Type B pancreatic cell (in vitro differentiated cells): Measurements from ENCODE around the gene RNF157. TPM values are rescaled to one million over a fixed set of nuclear protein-coding genes. Genes with fewer than 3 reads are reported as not detected.

Experiments used
- DNase-seq: peaks from one replicate; pipeline ENCODE4 v3.0.0; 2021; ENCODE audit warnings: mixed read lengths; ENCODE audit not compliant: unreplicated experiment; ENCODE audit errors: extremely low spot score
- H3K27ac Mint-ChIP-seq: 2 replicates; pipeline ENCODE4 v1.8.0; 2021; ENCODE audit warnings: mild to moderate bottlenecking, mixed read lengths
- H3K27me3 Mint-ChIP-seq: 2 replicates; pipeline ENCODE4 v1.8.0; 2021; ENCODE audit warnings: mixed read lengths
- H3K36me3 Mint-ChIP-seq: 2 replicates; pipeline ENCODE4 v1.8.0; 2021; ENCODE audit warnings: mixed read lengths
- H3K4me1 Mint-ChIP-seq: one replicate; pipeline ENCODE4 v1.8.0; 2021; ENCODE audit warnings: mixed read lengths; ENCODE audit not compliant: unreplicated experiment
- H3K4me3 Mint-ChIP-seq: 2 replicates; pipeline ENCODE4 v1.8.0; 2021; ENCODE audit warnings: mild to moderate bottlenecking, mixed read lengths
- H3K9me3 Mint-ChIP-seq: 2 replicates; pipeline ENCODE4 v1.8.0; 2021; ENCODE audit warnings: mixed read lengths
- CTCF ChIP-seq: fragments of 200-600 bp; sonication (generic); conservative IDR thresholded peaks from 2 replicates; pipeline ENCODE4 v1.5.0; 2021; ENCODE audit warnings: antibody characterized with exemption, mild to moderate bottlenecking
- total RNA-seq: library from RNA; stranded (reverse); gene quantifications from 2 replicates; pipeline ENCODE4 v1.2.1, GENCODE V29; 2021; ENCODE audit warnings: low replicate concordance

RNF157 gene
- total RNA-seq, 1 donor from 2014 or later: 27.0 TPM

GRCh38 chr17:76267051-76267576, 26.8 kb upstream of the RNF157 start:
- peak overlapping the region; percentile 77 for H3K27ac Mint-ChIP-seq
- H3K9me3 Mint-ChIP-seq: no peaks in the 10 kb centered on the region
- H3K4me3 Mint-ChIP-seq: peak overlapping the region; percentile 89
- TF ChIP-seq CTCF: no peak
- peaks cover 6% of the 10 kb centered on the region for H3K36me3 Mint-ChIP-seq
- peaks cover 35% of the 10 kb centered on the region for H3K4me1 Mint-ChIP-seq
- no peak for DNase-seq
- H3K27me3 Mint-ChIP-seq: no peaks in the 10 kb centered on the region

- no peaks in the 10 kb centered on the region for H3K9me3 Mint-ChIP-seq
- H3K4me3 Mint-ChIP-seq: peak overlapping the region; percentile 89
- H3K27ac Mint-ChIP-seq: peak overlapping the region; percentile 77
- no peak for DNase-seq
- peaks cover 6% of the 10 kb centered on the region for H3K36me3 Mint-ChIP-seq
- H3K27me3 Mint-ChIP-seq: no peaks in the 10 kb centered on the region
- no peak for TF ChIP-seq CTCF
- H3K4me1 Mint-ChIP-seq: peaks cover 35% of the 10 kb centered on the region
Observed at GRCh38 chr17:76266244-76266938, 26.1 kb upstream of the RNF157 start.

GRCh38 chr17:76265624-76266243, 25.4 kb upstream of the RNF157 start:
- peaks cover 6% of the 10 kb centered on the region for H3K36me3 Mint-ChIP-seq
- H3K27ac Mint-ChIP-seq: peak overlapping the region; percentile 31
- H3K27me3 Mint-ChIP-seq: no peaks in the 10 kb centered on the region
- no peak for TF ChIP-seq CTCF
- H3K9me3 Mint-ChIP-seq: no peaks in the 10 kb centered on the region
- peak overlapping the region; percentile 89 for H3K4me3 Mint-ChIP-seq
- H3K4me1 Mint-ChIP-seq: peaks cover 39% of the 10 kb centered on the region
- DNase-seq: no peak

GRCh38 chr17:76264755-76265623, 24.7 kb upstream of the RNF157 start, which contains the start of gene UBALD2:
Gene UBALD2, plus strand, starts transcription at chr17:76265348. Its CDS starts 158 bp downstream, at chr17:76265506.
- no peak for TF ChIP-seq CTCF
- Mint-ChIP-seq H3K9me3 (no peaks in the 10 kb centered on the region), H3K27me3 (no peaks in the 10 kb centered on the region), H3K27ac (peak within 1 kb of the TSS; percentile 95), H3K36me3 (peaks cover 6% of the 10 kb centered on the region), H3K4me3 (peak within 1 kb of the TSS; percentile 89), H3K4me1 (peaks cover 40% of the 10 kb centered on the region)
- peak; percentile 100 for DNase-seq

GRCh38 chr17:76264425-76264754, 24.1 kb upstream of the RNF157 start:
- no peaks in the 10 kb centered on the region for H3K9me3 Mint-ChIP-seq
- no peak for TF ChIP-seq CTCF
- DNase-seq: no peak
- H3K4me3 Mint-ChIP-seq: peak overlapping the region; percentile 85
- peak overlapping the region; percentile 95 for H3K27ac Mint-ChIP-seq
- H3K4me1 Mint-ChIP-seq: peaks cover 40% of the 10 kb centered on the region
- H3K27me3 Mint-ChIP-seq: no peaks in the 10 kb centered on the region
- peaks cover 6% of the 10 kb centered on the region for H3K36me3 Mint-ChIP-seq
